ENCODE data around the gene STK32C.

- no peak for TF ChIP-seq YY1 (IDR thresholded peaks at IDR 0.05; ENCODE audit: insufficient read depth, insufficient read length)
- no peak for TF ChIP-seq SUZ12 (IDR thresholded peaks at IDR 0.05; ENCODE audit: extremely low read depth, insufficient read depth, insufficient read length)
- no peak for TF ChIP-seq ZNF274 (IDR thresholded peaks at IDR 0.05; ENCODE audit: low read depth, low read length)
These were observed 33.2 kb downstream of the STK32C start for GRCh38 chr10:132274581-132274980.
